ENCODE results near the gene CAPN15.

The CAPN15 gene

GRCh38 chr16:575354-576196 is 48.1 kb downstream of the CAPN15 start:
- no peak for TF ChIP-seq MAX (IDR thresholded peaks at IDR 0.05; ENCODE audit: low read depth, low read length)
- no peak for TF ChIP-seq MYC (IDR thresholded peaks at IDR 0.05; ENCODE audit: low read depth, low read length)
- TF ChIP-seq POLR2A (IDR thresholded peaks at IDR 0.05; ENCODE audit: extremely low read depth, insufficient read length): no peak
- no peak for TF ChIP-seq CTCF (IDR thresholded peaks at IDR 0.05; ENCODE audit: low read depth, low read length)
- DNase-seq (ENCODE audit: low read depth): no peak
- no peak overlapping the region for H3K4me3 ChIP-seq (ENCODE audit: low read depth, low read length)

- DNase-seq (ENCODE audit: low read depth): peak; percentile 25
- no peak overlapping the region for H3K4me3 ChIP-seq (ENCODE audit: low read depth, low read length)
- TF ChIP-seq CTCF (IDR thresholded peaks at IDR 0.05; ENCODE audit: low read depth, low read length) (no peak), MYC (IDR thresholded peaks at IDR 0.05; ENCODE audit: low read depth, low read length) (no peak), MAX (IDR thresholded peaks at IDR 0.05; ENCODE audit: low read depth, low read length) (peak; percentile 51; the same call in 1 of the 2 replicates), POLR2A (IDR thresholded peaks at IDR 0.05; ENCODE audit: extremely low read depth, insufficient read length) (no peak)
These were observed 48.8 kb downstream of the CAPN15 start for GRCh38 chr16:576197-576822.

- no peak for DNase-seq (ENCODE audit: low read depth)
- H3K4me3 ChIP-seq (ENCODE audit: low read depth, low read length): no peak overlapping the region
- TF ChIP-seq MYC (IDR thresholded peaks at IDR 0.05; ENCODE audit: low read depth, low read length) (no peak), POLR2A (IDR thresholded peaks at IDR 0.05; ENCODE audit: extremely low read depth, insufficient read length) (no peak), CTCF (IDR thresholded peaks at IDR 0.05; ENCODE audit: low read depth, low read length) (no peak), MAX (IDR thresholded peaks at IDR 0.05; ENCODE audit: low read depth, low read length) (no peak)
These were observed 49.3 kb downstream of the CAPN15 start for GRCh38 chr16:576823-577201.

GRCh38 chr16:577796-578195 is 50.3 kb downstream of the CAPN15 start:
- DNase-seq (ENCODE audit: low read depth): no peak
- no peak for TF ChIP-seq MAX (IDR thresholded peaks at IDR 0.05; ENCODE audit: low read depth, low read length)
- no peak for TF ChIP-seq CTCF (IDR thresholded peaks at IDR 0.05; ENCODE audit: low read depth, low read length)
- no peak for TF ChIP-seq MYC (IDR thresholded peaks at IDR 0.05; ENCODE audit: low read depth, low read length)
- TF ChIP-seq POLR2A (IDR thresholded peaks at IDR 0.05; ENCODE audit: extremely low read depth, insufficient read length): no peak
- H3K4me3 ChIP-seq (ENCODE audit: low read depth, low read length): no peak overlapping the region

GRCh38 chr16:578232-578869 is 50.8 kb downstream of the CAPN15 start:
- H3K4me3 ChIP-seq (ENCODE audit: low read depth, low read length): no peak overlapping the region
- no peak for DNase-seq (ENCODE audit: low read depth)
- no peak for TF ChIP-seq CTCF (IDR thresholded peaks at IDR 0.05; ENCODE audit: low read depth, low read length)
- no peak for TF ChIP-seq MYC (IDR thresholded peaks at IDR 0.05; ENCODE audit: low read depth, low read length)
- TF ChIP-seq POLR2A (IDR thresholded peaks at IDR 0.05; ENCODE audit: extremely low read depth, insufficient read length): no peak
- TF ChIP-seq MAX (IDR thresholded peaks at IDR 0.05; ENCODE audit: low read depth, low read length): no peak
